ENCODE measurements around the gene PTGDS.

Gene PTGDS

GRCh38 chr9:137026828-137027227, 49.5 kb downstream of the PTGDS start:
- no peak for DNase-seq

DNA sequence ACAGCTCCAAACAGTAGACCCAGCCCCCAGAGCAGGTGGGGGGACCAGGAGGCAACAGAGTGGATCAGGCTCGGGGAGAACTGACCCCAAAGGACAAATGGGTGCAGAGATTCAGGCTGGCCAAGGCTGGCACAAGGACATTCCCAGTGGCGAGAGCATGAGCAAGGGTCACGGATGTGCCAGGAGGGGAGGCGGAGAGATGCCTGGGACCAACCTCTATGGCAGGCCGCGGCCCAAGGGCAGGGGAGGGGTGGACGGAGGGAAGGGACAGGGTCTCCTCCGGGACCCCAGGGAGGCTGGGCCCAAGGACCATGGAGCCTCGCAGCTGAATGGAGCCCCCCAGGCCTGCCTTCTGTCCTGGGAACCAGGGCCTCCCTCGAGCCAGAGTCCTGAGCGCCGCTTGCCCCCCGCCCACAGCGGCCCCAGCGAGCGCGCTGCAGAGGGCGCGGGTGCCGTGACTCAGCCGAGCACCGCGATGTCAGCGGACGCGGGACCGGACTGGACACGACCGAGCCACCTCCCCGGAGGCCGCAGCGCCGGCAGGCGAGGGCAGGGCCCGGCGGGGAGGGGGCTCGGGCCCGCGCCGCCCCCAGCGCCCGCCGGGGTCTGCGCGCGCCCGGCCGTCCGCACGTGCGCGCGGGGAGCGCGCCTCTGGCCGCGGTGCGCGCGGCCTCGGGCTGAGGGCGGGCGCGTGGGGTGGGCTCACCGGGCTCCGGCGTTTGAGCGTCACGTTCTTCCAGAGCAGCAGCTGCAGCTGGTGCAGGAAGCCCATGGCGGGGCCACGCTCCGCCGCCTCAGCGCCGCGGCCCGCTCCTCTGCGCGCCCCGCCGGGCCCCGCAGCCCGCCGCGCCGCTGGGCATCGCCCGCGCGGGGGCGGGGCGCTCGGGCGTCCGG, 50.3 kb downstream of the PTGDS start, which contains the start of gene ABCA2:
Gene ABCA2 (minus strand): TSS at position 869 of the 894 bp plus-strand sequence. CDS start 97 bp downstream, at position 772.
- DNase-seq, result no peak

GRCh38 chr9:137028263-137029057, 51.2 kb downstream of the PTGDS start:
- DNase-seq, result peak; percentile 16

GRCh38 chr9:137029058-137029936, 52.0 kb downstream of the PTGDS start:
- peak; percentile 19 for DNase-seq

GRCh38 chr9:137030006-137030405, 52.7 kb downstream of the PTGDS start:
- DNase-seq, result no peak

GRCh38 chr9:137030538-137031527, 53.5 kb downstream of the PTGDS start:
- DNase-seq, result no peak
